GM19372 (cell line): Measurements from ENCODE around the gene AKAP17A.
"Not testable (repeated sequence)": the region's sequence is repeated elsewhere in the genome, so short reads cannot be mapped to it uniquely, and the experiment has no call there.

ENCODE experiments used
- ATAC-seq: cut with Tn5 transposase; IDR thresholded peaks from one replicate; pipeline ENCODE4 v1.9.1; 2021; ENCODE audit warnings: mild to moderate bottlenecking, low read depth, moderate library complexity; ENCODE audit not compliant: unreplicated experiment

The AKAP17A gene

GRCh38 chrX:1591102-1591862 is at the start of gene AKAP17A:
AKAP17A (plus strand) TSS chrX:1591604; CDS start chrX:1593463, 1,859 bp downstream.
- ATAC-seq: peak; percentile 90

GRCh38 chrX:1542994-1543725 is 48.2 kb upstream of the AKAP17A start:
- ATAC-seq: no peak

- no peak for ATAC-seq
Observed at GRCh38 chrX:1545776-1546408, 45.5 kb upstream of the AKAP17A start.

GRCh38 chrX:1546691-1547251 is 44.6 kb upstream of the AKAP17A start:
- no peak for ATAC-seq

- ATAC-seq: no peak
Observed at GRCh38 chrX:1551959-1552546, 39.4 kb upstream of the AKAP17A start.

GRCh38 chrX:1554469-1555210 is 36.8 kb upstream of the AKAP17A start:
- ATAC-seq: no peak

GRCh38 chrX:1555370-1555769 is 36.0 kb upstream of the AKAP17A start:
- ATAC-seq: no peak

GRCh38 chrX:1557442-1557841 is 34.0 kb upstream of the AKAP17A start:
- ATAC-seq: not testable (repeated sequence)

- no peak for ATAC-seq
Observed at GRCh38 chrX:1558761-1559468, 32.5 kb upstream of the AKAP17A start.

GRCh38 chrX:1561164-1561563 is 30.2 kb upstream of the AKAP17A start:
- no peak for ATAC-seq

GRCh38 chrX:1564077-1564476 is 27.3 kb upstream of the AKAP17A start:
- not testable (repeated sequence) for ATAC-seq

GRCh38 chrX:1564750-1565683 is 26.4 kb upstream of the AKAP17A start:
- ATAC-seq: no peak

GRCh38 chrX:1574181-1574580 is 17.2 kb upstream of the AKAP17A start:
- ATAC-seq: not testable (repeated sequence)

GRCh38 chrX:1576201-1576992 is 15.0 kb upstream of the AKAP17A start:
- ATAC-seq: no peak

- ATAC-seq: no peak
Observed at GRCh38 chrX:1577845-1578244, 13.6 kb upstream of the AKAP17A start.

- ATAC-seq: no peak
Observed at GRCh38 chrX:1578511-1579173, 12.8 kb upstream of the AKAP17A start.

- ATAC-seq: no peak
Observed at GRCh38 chrX:1581132-1581531, 10.3 kb upstream of the AKAP17A start.
